ENCODE measurements around the gene PIGC.
"Not testable (repeated sequence)": the region's sequence is repeated elsewhere in the genome, so short reads cannot be mapped to it uniquely, and the experiment has no call there.

The PIGC gene

DNA sequence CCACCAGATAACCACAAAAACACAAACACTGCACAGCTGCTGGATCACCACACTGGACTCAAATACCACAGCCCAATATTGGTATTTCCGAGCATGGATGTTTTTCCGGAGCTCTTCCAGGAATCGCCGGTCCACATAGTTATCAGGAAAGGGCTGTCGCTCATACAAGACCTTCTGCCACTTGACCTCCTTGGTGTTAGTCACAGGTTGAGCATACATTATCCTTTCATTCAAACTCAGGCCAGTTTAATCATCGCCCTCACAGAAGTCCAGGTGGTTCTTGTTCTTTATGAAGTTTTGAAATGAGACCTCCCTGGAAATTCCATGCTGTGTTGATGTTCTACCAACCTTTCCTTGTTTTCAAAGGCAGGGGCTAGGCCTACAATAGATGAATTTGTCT, 1.5 kb downstream of the PIGC start:
- no peak overlapping the region for H3K4me3 ChIP-seq
- no peak overlapping the region for H3K27ac ChIP-seq
- H3K4me2 ChIP-seq = peak overlapping the region; percentile 87

DNA sequence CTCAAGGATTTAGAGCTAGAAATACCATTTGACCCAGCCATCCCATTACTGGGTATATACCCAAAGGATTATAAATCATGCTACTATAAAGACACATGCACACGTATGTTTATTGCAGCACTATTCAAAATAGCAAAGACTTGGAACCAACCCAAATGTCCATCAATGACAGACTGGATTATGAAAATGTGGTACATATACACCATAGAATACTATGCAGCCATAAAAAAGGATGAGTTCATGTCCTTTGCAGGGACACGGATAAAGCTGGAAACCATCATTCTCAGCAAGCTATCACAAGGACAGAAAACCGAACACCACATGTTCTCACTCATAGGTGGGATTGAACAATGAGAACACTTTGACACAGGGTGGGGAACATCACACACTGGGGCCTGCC, 6.7 kb downstream of the PIGC start:
- Histone ChIP-seq H3K36me3 (peaks cover 28% of the 10 kb centered on the region), H3K9me3 (peaks cover 18% of the 10 kb centered on the region)
- H3K4me2 ChIP-seq, H3K27me3 ChIP-seq, H3K9ac ChIP-seq, H4K20me1 ChIP-seq, H3K27ac ChIP-seq, H3K4me3 ChIP-seq, H3K4me1 ChIP-seq: not testable (repeated sequence)

More for the DNA sequence above, 1.5 kb downstream of the PIGC start:
- Histone ChIP-seq H3K9me3 (peaks cover 8% of the 10 kb centered on the region), H3K36me3 (peaks cover 33% of the 10 kb centered on the region), H3K9ac (no peak overlapping the region), H4K20me1 (0 out of 2 replicates have a peak, but pooled peaks cover 9% of the 10 kb centered on the region), H3K4me1 (peaks cover 18% of the 10 kb centered on the region), H3K27me3 (no peaks in the 10 kb centered on the region)
- TF ChIP-seq Cebpa-rat (IDR thresholded peaks at IDR 0.05) = no peak

DNA sequence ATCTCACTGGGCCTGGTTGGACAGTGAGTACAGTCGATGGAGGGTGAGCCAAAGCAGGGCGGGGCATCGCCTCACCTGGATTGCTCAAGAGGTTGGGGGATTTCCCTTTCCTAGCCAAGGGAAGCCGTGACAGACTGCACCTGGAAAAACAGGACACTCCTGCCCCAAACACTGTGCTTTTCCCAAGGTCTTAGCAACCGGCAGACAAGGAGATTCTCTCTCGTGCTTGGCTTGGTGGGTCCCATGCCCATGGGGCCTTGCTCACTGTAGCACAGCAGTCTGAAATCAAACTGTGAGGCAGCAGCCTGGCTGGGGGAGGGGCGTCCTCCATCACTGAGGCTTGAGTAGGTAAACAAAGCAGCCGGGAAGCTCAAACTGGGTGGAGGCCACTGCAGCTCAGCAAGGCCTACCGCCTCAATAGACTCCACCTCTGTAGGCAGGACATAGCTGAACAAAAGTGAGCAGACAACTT, 12.1 kb downstream of the PIGC start:
- Histone ChIP-seq H3K27ac (no peak overlapping the region), H4K20me1 (no peaks in the 10 kb centered on the region)

DNA sequence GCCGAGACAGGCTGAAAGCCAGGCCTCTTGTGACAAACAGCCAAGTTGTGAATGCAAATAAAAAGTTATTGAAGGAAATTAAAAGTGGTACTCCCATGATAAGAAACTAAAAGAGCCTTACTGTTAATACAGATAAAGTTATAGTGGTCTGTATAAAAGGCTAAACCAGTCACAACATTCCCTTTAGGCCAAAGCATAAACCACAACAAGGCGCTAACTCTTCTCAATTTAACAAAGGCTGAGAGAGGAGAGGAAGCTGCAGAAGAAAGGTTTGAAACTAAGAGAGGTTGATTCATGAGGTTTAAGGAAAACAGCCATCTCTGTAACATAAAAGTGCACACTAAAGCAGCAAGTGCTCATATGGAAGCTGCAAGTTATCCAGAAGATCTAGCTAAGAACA, 12.7 kb downstream of the PIGC start:
- Histone ChIP-seq H3K27ac (no peak overlapping the region), H3K4me3 (no peak overlapping the region), H3K9ac (no peak overlapping the region), H3K9me3 (peaks cover 4% of the 10 kb centered on the region; the same call in 1 of the 2 replicates), H3K36me3 (no peaks in the 10 kb centered on the region), H3K4me1 (peaks cover 43% of the 10 kb centered on the region), H4K20me1 (no peaks in the 10 kb centered on the region), H3K4me2 (peak overlapping the region; percentile 51), H3K27me3 (no peaks in the 10 kb centered on the region)
- TF ChIP-seq Cebpa-rat (IDR thresholded peaks at IDR 0.05) = no peak

More for the DNA sequence above, 12.1 kb downstream of the PIGC start:
- H3K36me3 ChIP-seq = no peaks in the 10 kb centered on the region
- H3K4me1 ChIP-seq = peaks cover 43% of the 10 kb centered on the region
- H3K27me3 ChIP-seq = no peaks in the 10 kb centered on the region
- H3K9me3 ChIP-seq = peaks cover 5% of the 10 kb centered on the region; the same call in 1 of the 2 replicates
- H3K4me2 ChIP-seq = peak overlapping the region; percentile 51
- H3K4me3 ChIP-seq = no peak overlapping the region
- no peak for TF ChIP-seq Cebpa-rat (IDR thresholded peaks at IDR 0.05)
- no peak overlapping the region for H3K9ac ChIP-seq

DNA sequence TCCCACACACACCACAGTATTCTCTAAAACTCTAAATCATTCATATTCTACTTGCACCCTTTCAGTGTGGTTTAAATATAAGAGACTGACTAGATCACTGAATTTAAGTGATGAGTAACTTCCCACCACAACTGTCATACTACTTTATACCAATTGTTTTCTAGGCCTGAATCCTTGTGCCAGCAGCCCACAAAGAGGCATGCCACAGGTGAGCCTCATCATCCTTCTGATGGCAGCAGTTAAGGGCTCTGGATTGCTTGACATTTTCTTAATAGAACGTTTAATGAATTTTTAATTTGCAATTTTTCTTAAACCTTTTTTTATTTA, 13.8 kb downstream of the PIGC start:
- TF ChIP-seq Cebpa-rat (IDR thresholded peaks at IDR 0.05) = no peak

DNA sequence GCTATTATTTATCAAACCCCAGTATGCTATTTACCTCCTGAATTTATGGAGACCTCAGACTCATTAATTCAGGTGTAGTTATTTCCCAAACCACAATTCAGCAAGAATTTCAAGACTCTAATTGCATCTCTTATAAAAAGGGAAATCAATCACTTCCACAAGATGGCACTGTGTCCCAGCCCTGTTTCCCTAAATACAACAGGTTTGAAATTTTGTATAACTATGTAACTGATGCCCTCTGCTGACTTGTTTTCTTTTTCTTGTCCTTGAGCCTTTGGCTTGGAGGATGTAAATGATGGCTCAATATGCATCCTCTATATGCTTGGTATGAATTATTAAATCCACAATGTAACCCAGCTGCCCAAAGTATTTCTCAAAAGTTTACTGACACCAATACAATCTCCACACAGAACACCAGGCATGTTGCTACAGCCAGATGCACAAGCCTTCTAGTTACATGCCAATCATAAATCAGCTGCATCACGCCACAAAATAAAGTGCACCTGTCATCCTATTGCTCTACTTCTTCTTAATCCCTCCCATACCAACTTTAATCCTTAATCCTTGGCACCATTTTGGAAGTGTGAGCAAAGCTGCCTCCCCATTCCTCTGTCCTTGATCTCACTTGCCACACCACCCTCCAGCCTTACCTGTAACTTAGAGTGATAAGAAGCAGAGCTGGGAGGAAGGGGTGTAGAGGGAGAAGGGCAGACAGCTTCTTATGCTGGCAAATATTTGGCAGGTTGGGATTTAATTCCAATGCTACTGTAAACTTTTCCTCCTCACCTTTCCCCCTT, 14.3 kb downstream of the PIGC start:
- H3K4me2 ChIP-seq = no peak overlapping the region
- H4K20me1 ChIP-seq = no peaks in the 10 kb centered on the region
- peaks cover 43% of the 10 kb centered on the region for H3K4me1 ChIP-seq
- H3K27me3 ChIP-seq = no peaks in the 10 kb centered on the region
- no peak for TF ChIP-seq Cebpa-rat (IDR thresholded peaks at IDR 0.05)
- no peak overlapping the region for H3K4me3 ChIP-seq
- peaks cover 4% of the 10 kb centered on the region; the same call in 1 of the 2 replicates for H3K9me3 ChIP-seq
- no peaks in the 10 kb centered on the region for H3K36me3 ChIP-seq
- no peak overlapping the region for H3K9ac ChIP-seq
- H3K27ac ChIP-seq = no peak overlapping the region

More for the DNA sequence above, 13.8 kb downstream of the PIGC start:
- Histone ChIP-seq H3K36me3 (no peaks in the 10 kb centered on the region), H3K27ac (no peak overlapping the region), H3K9ac (no peak overlapping the region), H3K4me2 (0 out of 2 replicates have a peak overlapping the region, but pooled peaks have one; percentile 51), H3K9me3 (peaks cover 4% of the 10 kb centered on the region; the same call in 1 of the 2 replicates), H3K27me3 (no peaks in the 10 kb centered on the region), H3K4me3 (no peak overlapping the region), H3K4me1 (peaks cover 43% of the 10 kb centered on the region), H4K20me1 (no peaks in the 10 kb centered on the region)

DNA sequence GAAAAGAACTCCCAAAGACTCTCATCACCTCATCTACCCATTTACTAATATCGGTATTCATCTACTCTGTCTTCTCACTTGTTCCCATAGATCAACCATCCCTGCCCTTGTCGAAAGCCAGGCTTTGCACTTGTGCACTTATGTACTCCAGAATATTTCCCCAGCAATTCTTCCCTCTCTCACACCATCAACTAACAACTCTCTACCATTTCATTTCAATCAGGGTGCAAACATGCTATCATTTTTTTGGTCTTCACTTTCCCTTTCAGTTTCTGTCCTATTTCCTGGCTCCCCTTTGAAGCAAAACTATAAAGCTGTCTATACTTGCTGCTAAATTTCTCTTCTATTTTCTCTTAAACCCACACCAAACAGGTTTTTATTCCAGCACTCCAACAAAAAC, 16.7 kb downstream of the PIGC start:
- Histone ChIP-seq H3K36me3 (no peaks in the 10 kb centered on the region), H4K20me1 (0 out of 2 replicates have a peak, but pooled peaks cover 4% of the 10 kb centered on the region), H3K27ac (no peak overlapping the region), H3K9ac (no peak overlapping the region), H3K4me2 (peak overlapping the region; percentile 24), H3K4me1 (peaks cover 41% of the 10 kb centered on the region), H3K9me3 (no peaks in the 10 kb centered on the region), H3K4me3 (no peak overlapping the region), H3K27me3 (no peaks in the 10 kb centered on the region)
- no peak for TF ChIP-seq Cebpa-rat (IDR thresholded peaks at IDR 0.05)

DNA sequence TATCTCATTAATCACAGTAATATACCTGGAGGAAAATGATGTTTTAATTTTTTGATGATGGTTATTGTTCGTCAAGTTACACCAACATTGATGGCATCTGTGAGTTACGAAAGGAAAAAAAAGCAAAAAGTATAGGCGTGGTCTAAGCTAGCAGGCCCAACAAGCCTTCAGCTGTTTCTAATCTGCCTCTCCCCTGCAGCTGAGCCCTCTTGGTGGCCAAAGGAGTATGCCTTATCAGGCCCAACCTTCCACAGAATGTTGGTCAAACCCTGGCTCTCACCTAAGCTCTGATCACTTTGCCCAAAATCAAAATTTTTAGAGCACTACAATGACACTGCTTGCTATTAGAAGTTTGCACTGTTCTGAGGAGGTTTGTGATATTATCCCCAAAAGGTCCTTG, 18.5 kb downstream of the PIGC start:
- Histone ChIP-seq H3K4me2 (no peak overlapping the region), H4K20me1 (0 out of 2 replicates have a peak, but pooled peaks cover 4% of the 10 kb centered on the region), H3K4me1 (peaks cover 22% of the 10 kb centered on the region), H3K36me3 (no peaks in the 10 kb centered on the region), H3K9me3 (no peaks in the 10 kb centered on the region), H3K9ac (no peak overlapping the region), H3K27ac (no peak overlapping the region), H3K27me3 (no peaks in the 10 kb centered on the region), H3K4me3 (no peak overlapping the region)
- no peak for TF ChIP-seq Cebpa-rat (IDR thresholded peaks at IDR 0.05)

DNA sequence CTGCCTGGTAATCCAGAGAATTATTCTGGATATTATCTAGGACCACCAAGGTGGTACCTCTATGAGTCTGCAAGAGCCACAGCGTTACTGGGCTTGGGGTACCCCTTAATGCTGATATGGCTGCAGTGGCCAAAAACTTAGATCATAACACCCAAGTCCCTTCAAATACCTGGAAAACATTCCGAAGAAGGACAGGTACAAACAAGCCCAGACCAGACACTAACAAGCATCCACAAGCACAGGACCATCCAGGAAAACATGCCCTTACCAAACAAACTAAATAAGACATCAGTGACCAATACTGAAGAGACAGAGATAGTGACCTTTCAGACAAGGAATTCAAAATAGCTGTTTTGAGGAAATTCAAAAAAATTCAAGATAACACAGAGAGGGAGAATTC, 20.5 kb downstream of the PIGC start:
- Histone ChIP-seq H3K9ac (no peak overlapping the region), H3K27me3 (no peaks in the 10 kb centered on the region), H3K4me2 (no peak overlapping the region), H3K4me3 (no peak overlapping the region), H3K27ac (no peak overlapping the region), H3K4me1 (peaks cover 15% of the 10 kb centered on the region), H3K36me3 (no peaks in the 10 kb centered on the region), H4K20me1 (0 out of 2 replicates have a peak, but pooled peaks cover 4% of the 10 kb centered on the region), H3K9me3 (no peaks in the 10 kb centered on the region)
- TF ChIP-seq Cebpa-rat (IDR thresholded peaks at IDR 0.05) = no peak

DNA sequence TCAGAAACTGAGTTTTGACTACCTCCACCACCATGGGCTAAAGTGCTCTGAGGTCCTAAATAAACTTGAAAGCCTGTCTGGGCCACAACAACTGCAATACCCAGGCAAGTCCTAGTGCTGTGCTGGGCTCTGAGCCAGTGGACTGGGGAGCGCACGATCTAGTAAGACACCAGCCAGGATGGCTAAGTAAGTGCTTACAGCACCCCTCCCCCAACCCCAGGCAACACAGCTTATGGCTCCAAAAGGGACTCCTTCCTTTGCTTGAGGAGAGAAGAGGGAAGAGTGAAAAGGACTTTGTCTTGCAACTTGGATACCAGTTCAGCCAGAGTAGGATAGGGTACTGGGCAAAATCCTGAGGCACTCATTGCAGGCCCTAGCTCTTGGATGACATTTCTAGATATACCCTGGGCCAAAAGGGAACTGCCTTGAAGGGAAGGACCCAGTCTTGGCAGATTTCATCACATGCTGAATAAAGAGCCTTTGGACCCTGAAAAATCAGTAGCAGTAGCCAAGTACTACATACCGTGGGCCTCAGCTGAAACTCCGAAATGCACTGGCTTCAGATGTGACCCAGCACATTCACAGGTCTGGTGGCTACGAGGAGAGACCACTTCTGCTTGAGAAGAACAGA, 21.8 kb downstream of the PIGC start:
- H3K9me3 ChIP-seq = no peaks in the 10 kb centered on the region
- no peak overlapping the region for H3K4me3 ChIP-seq
- no peak for TF ChIP-seq Cebpa-rat (IDR thresholded peaks at IDR 0.05)
- H3K4me1 ChIP-seq = peaks cover 3% of the 10 kb centered on the region
- H3K27ac ChIP-seq = no peak overlapping the region
- H4K20me1 ChIP-seq = 0 out of 2 replicates have a peak, but pooled peaks cover 4% of the 10 kb centered on the region
- no peak overlapping the region for H3K9ac ChIP-seq
- H3K27me3 ChIP-seq = no peaks in the 10 kb centered on the region
- no peaks in the 10 kb centered on the region for H3K36me3 ChIP-seq
- H3K4me2 ChIP-seq = no peak overlapping the region
